HepG2 (cell line): ENCODE measurements around the gene TPRA1. TPM values are rescaled to one million over a fixed set of nuclear protein-coding genes. Genes with fewer than 3 reads are reported as not detected.

ENCODE experiments used
- ATAC-seq: fragments of 200-7000 bp; cut with Tn5 transposase; 3 replicates; pipeline ENCODE4 v1.9.1; 2020; ENCODE audit warnings: mild to moderate bottlenecking, moderate library complexity
- BruUV-seq: library from RNA; stranded (reverse); fragments of 400-500 nt; replicated peaks from 2 replicates; lab custom pipeline; 2021; lab: Mats Ljungman, UMichigan
- CTCF ChIA-PET: fragments of 300-600 bp; formaldehyde crosslinking; extraction: SDS; loops from one replicate; lab custom pipeline; 2021; ENCODE audit warnings: low total read pairs, inconsistent platforms, low intra/inter-chr PET ratio; lab: Yijun Ruan, JAX
- POLR2A ChIA-PET: fragments of 350-600 bp; sonication (Branson Sonifier 250); formaldehyde crosslinking; loops from one replicate; lab custom pipeline; 2020; ENCODE audit warnings: antibody characterized with exemption, inconsistent platforms; lab: Yijun Ruan, JAX
- DNase-seq: peaks from one replicate; pipeline ENCODE4 v3.0.0-alpha.2; 2015; ENCODE audit warnings: low spot score
- FAIRE-seq: peaks from 3 replicates; lab custom pipeline; 2011; peaks lifted over from hg19 to GRCh38; lab: Jason Lieb, UNC
- H2AFZ ChIP-seq: one replicate; pipeline ENCODE4 v1.6.1; 2011; ENCODE audit warnings: low read length, inconsistent platforms
- H3K27ac ChIP-seq: fragments of 300-600 bp; 3 replicates; pipeline ENCODE4 v1.8.0; 2011; ENCODE audit warnings: mixed run types, mild to moderate bottlenecking, mixed read lengths, low read length, inconsistent platforms; ENCODE audit not compliant: insufficient read depth; ENCODE audit errors: extremely low read length
- H3K27me3 ChIP-seq, 2 experiments: fragments of 200-600 bp in 1 of 2; 2 replicates in 1 of 2; 3 replicates in 1 of 2; pipeline versions ENCODE4 v1.6.0 to v1.8.0; 2011; ENCODE audit warnings: low read length in 2 of 2, mild to moderate bottlenecking in 2 of 2, moderate library complexity in 2 of 2, inconsistent platforms in 1 of 2; ENCODE audit not compliant: insufficient read depth in 2 of 2, control insufficient read depth in 1 of 2
- H3K36me3 ChIP-seq, 2 experiments: fragments of 200-600 bp in 1 of 2; replicated peaks in 1 of 2; 2 replicates in 1 of 2; 3 replicates in 1 of 2; pipeline versions ENCODE4 v1.5.1 to v1.8.0; 2011; ENCODE audit warnings: low read length in 2 of 2, inconsistent platforms in 1 of 2; ENCODE audit not compliant: insufficient read depth in 2 of 2, control insufficient read depth in 1 of 2
- H3K4me1 ChIP-seq: 2 replicates; pipeline ENCODE4 v1.5.1; 2012; ENCODE audit warnings: low read length, inconsistent platforms; ENCODE audit not compliant: insufficient read depth
- H3K4me2 ChIP-seq: 2 replicates; pipeline ENCODE4 v1.6.0; 2011; ENCODE audit warnings: low read depth, low read length, inconsistent platforms
- H3K4me3 ChIP-seq, 3 experiments: fragments of 200-600 bp in 1 of 3; sonication (generic), shearing (Covaris generic) in 1 of 3; replicated peaks in 1 of 3; 2 replicates each; pipeline ENCODE4 v1.5.1; 2011 to 2016; ENCODE audit warnings: low read length in 3 of 3, inconsistent platforms in 2 of 3, low read depth in 2 of 3, mild to moderate bottlenecking in 2 of 3, control low read depth in 1 of 3, mixed read lengths in 1 of 3; ENCODE audit not compliant: insufficient read depth in 1 of 3
- H3K79me2 ChIP-seq: one replicate; pipeline ENCODE4 v1.6.1; 2011; ENCODE audit warnings: low read length, inconsistent platforms; ENCODE audit not compliant: insufficient read depth
- H3K9ac ChIP-seq: 2 replicates; pipeline ENCODE4 v1.6.0; 2011; ENCODE audit warnings: mild to moderate bottlenecking, low read depth, low read length, inconsistent platforms; ENCODE audit not compliant: insufficient read depth
- H3K9me3 ChIP-seq: 2 replicates; pipeline ENCODE4 v1.5.1; 2012; ENCODE audit warnings: mild to moderate bottlenecking, low read length
- H4K20me1 ChIP-seq: 2 replicates; pipeline ENCODE4 v1.6.0; 2011; ENCODE audit warnings: inconsistent platforms, mild to moderate bottlenecking, low read length, moderate library complexity; ENCODE audit not compliant: insufficient read depth
- HES4 ChIP-seq: sonication (generic); formaldehyde crosslinking; IDR thresholded peaks from 2 replicates; pipeline ENCODE4 v1.9.0; 2021; ENCODE audit warnings: mild to moderate bottlenecking, missing genetic modification reagents, borderline replicate concordance
- HMG20A ChIP-seq: IDR thresholded peaks from 2 replicates; pipeline ENCODE4 v1.6.1; 2016; ENCODE audit warnings: borderline replicate concordance
- MEIS2 ChIP-seq: sonication (generic); formaldehyde crosslinking; IDR thresholded peaks from 2 replicates; pipeline ENCODE4 v1.9.0; 2021; ENCODE audit warnings: mild to moderate bottlenecking, missing genetic modification reagents
- MYC ChIP-seq: sonication (generic); formaldehyde crosslinking; IDR thresholded peaks from 2 replicates; pipeline ENCODE4 v1.9.0; 2021; ENCODE audit warnings: missing genetic modification reagents, borderline replicate concordance
- NAIF1 ChIP-seq: sonication (generic); formaldehyde crosslinking; IDR thresholded peaks from 2 replicates; pipeline ENCODE4 v1.5.0; 2020; ENCODE audit warnings: mild to moderate bottlenecking, missing genetic modification reagents, borderline replicate concordance
- NR2F6 ChIP-seq, 2 experiments: IDR thresholded peaks; 2 replicates each; pipeline ENCODE4 v1.6.1; 2016; ENCODE audit warnings: antibody characterized with exemption in 1 of 2, mild to moderate bottlenecking in 1 of 2
- PHB2 ChIP-seq: fragments of 450-650 bp; IDR thresholded peaks from 2 replicates; pipeline ENCODE4 v1.6.1; 2018; ENCODE audit not compliant: partially characterized antibody
- POLR2A ChIP-seq, 2 experiments: IDR thresholded peaks; 2 replicates each; pipeline ENCODE4 v1.6.1; 2011; ENCODE audit warnings: low read depth in 2 of 2, low read length in 2 of 2, mild to moderate bottlenecking in 1 of 2, moderate library complexity in 1 of 2; ENCODE audit not compliant: insufficient read depth in 1 of 2
- PRDM4 ChIP-seq: sonication (generic); formaldehyde crosslinking; IDR thresholded peaks from 2 replicates; pipeline ENCODE4 v1.9.0; 2021; ENCODE audit warnings: missing genetic modification reagents, borderline replicate concordance
- RCOR2 ChIP-seq: IDR thresholded peaks from 2 replicates; pipeline ENCODE4 v1.6.1; 2016; ENCODE audit warnings: missing biosample characterization, missing genetic modification reagents
- TFE3 ChIP-seq: IDR thresholded peaks from 2 replicates; pipeline ENCODE4 v1.6.1; 2016
- ZNF138 ChIP-seq: sonication (generic); formaldehyde crosslinking; IDR thresholded peaks from 2 replicates; pipeline ENCODE4 v1.5.0; 2020; ENCODE audit warnings: mild to moderate bottlenecking, low read depth, missing genetic modification reagents
- ZNF276 ChIP-seq: sonication (generic); formaldehyde crosslinking; IDR thresholded peaks from 2 replicates; pipeline ENCODE4 v1.4.0; 2020; ENCODE audit warnings: mild to moderate bottlenecking, low read depth, missing genetic modification reagents
- ZNF546 ChIP-seq: sonication (generic); formaldehyde crosslinking; conservative IDR thresholded peaks from 2 replicates; pipeline ENCODE4 v1.8.1; 2023; ENCODE audit warnings: mild to moderate bottlenecking, missing genetic modification reagents
- ZNF709 ChIP-seq: sonication (generic); formaldehyde crosslinking; IDR thresholded peaks from 2 replicates; pipeline ENCODE4 v1.5.0; 2020; ENCODE audit warnings: mild to moderate bottlenecking, missing genetic modification reagents
- WGBS: methylation state at CpG from one replicate; pipeline ENCODE4 v1.1.6; 2017; ENCODE audit warnings: low lambda C conversion rate; 5-methylcytosine and 5-hydroxymethylcytosine counted together
- in situ Hi-C: cut with HindIII; loops from 2 replicates; pipeline ENCODE4 v1.10.0; 2017; ENCODE audit warnings: low pct_unique_long_range_greater_than_20kb; ENCODE audit not compliant: extremely low pct_ligation_motif_present
- intact Hi-C: fragments of 100-400 bp; cut with micrococcal nuclease; formaldehyde crosslinking; loops from one replicate; pipeline ENCODE4 v1.10.0; 2022; ENCODE audit not compliant: unreplicated experiment
- polyA plus RNA-seq, 8 experiments: library from polyadenylated mRNA; depleted of rRNA in 3 of 8; stranded (reverse) in 7 of 8; unstranded in 1 of 8; fragments of >200 nt; fragmentation: Illumina TruSeq in 4 of 8; extraction: Trizol in 4 of 8; gene quantifications; 2 replicates each; pipeline versions ENCODE4 v1.2.1 to v1.2.3, GENCODE V29; 2011 to 2016; ENCODE audit warnings: low read depth in 4 of 8, missing spikeins in 1 of 8, mixed read lengths in 1 of 8; ENCODE audit not compliant: insufficient read depth in 1 of 8
- total RNA-seq, 5 experiments: library from RNA; depleted of rRNA; stranded (reverse); fragments of >200 nt; fragmentation: Illumina TruSeq; extraction: Trizol; gene quantifications; 2 replicates each; pipeline ENCODE4 v1.2.3, GENCODE V29; 2016; ENCODE audit warnings: low read depth in 1 of 5

The TPRA1 gene
- total and polyA plus RNA-seq, 2 of the 13 experiments (the other 11 are each of a cell fraction or from before 2014, with no cell fraction given), result 25.4 to 25.8 TPM

- POLR2A ChIA-PET, result no interaction called here
- BruUV-seq, result no TSS peak
- no peak for FAIRE-seq
Measured at GRCh38 chr3:127595303-127595702, 4.8 kb upstream of the TPRA1 start.

GRCh38 chr3:127593178-127593577 lies 2.6 kb upstream of the TPRA1 start:
- DNase-seq (no peak), ATAC-seq (no peak), FAIRE-seq (no peak)
- WGBS, result 93% methylated on average over 5 of the region's 5 CpGs
- no TSS peak for BruUV-seq
- ChIA-PET CTCF (no interaction called here), POLR2A (no interaction called here)
- peaks cover 8% of the 10 kb centered on the region; the same call in 1 of the 2 replicates for H4K20me1 ChIP-seq
- H3K4me2 ChIP-seq, result no peak overlapping the region
- no peak overlapping the region for H3K4me3 ChIP-seq
- H3K9me3 ChIP-seq, result no peaks in the 10 kb centered on the region
- peaks cover 16% of the 10 kb centered on the region for H3K79me2 ChIP-seq
- in situ Hi-C loops (no loop called here), intact Hi-C loops (loop anchor here (10.0 kb wide), 1 partner anchor 102 kb away; no protein-coding TSS in a partner anchor)
- H2AFZ ChIP-seq, result no peak overlapping the region
- H3K27me3 ChIP-seq, result no peaks in the 10 kb centered on the region; a peak in 1 of 5 replicates
- H3K36me3 ChIP-seq, result no peaks in the 10 kb centered on the region
- H3K9ac ChIP-seq, result no peak overlapping the region
- H3K4me1 ChIP-seq, result peaks cover 35% of the 10 kb centered on the region
- no peak overlapping the region for H3K27ac ChIP-seq
- TF ChIP-seq ZNF546 (CRISPR knock-in tag), result no peak
- no peak for TF ChIP-seq PHB2
- TF ChIP-seq ZNF138 (CRISPR knock-in tag), result no peak
- TF ChIP-seq POLR2A (IDR thresholded peaks at IDR 0.05; ENCODE audit: insufficient read depth in 1 of 2, low read depth in 2 of 2, low read length in 2 of 2), result no peak
- TF ChIP-seq RCOR2 (CRISPR knock-in tag), result no peak
- TF ChIP-seq PRDM4, result no peak
- no peak for TF ChIP-seq ZNF709 (CRISPR knock-in tag)
- no peak for TF ChIP-seq NAIF1 (CRISPR knock-in tag)
- no peak for TF ChIP-seq HMG20A
- no peak for TF ChIP-seq MEIS2 (CRISPR knock-in tag)
- no peak for TF ChIP-seq ZNF276 (CRISPR knock-in tag)
- no peak for TF ChIP-seq TFE3 (CRISPR knock-in tag)
- TF ChIP-seq MYC, result no peak

More at GRCh38 chr3:127595303-127595702, 4.8 kb upstream of the TPRA1 start:
- TF ChIP-seq NR2F6 (IDR thresholded peaks at IDR 0.05) (peak; percentile 20; the same call in 1 of the 2 replicates), NR2F6 (CRISPR knock-in tag; IDR thresholded peaks at IDR 0.05) (no peak), HES4 (CRISPR knock-in tag) (no peak)
- no peak for ATAC-seq
- peaks cover 41% of the 10 kb centered on the region for H3K4me1 ChIP-seq
- H4K20me1 ChIP-seq, result no peaks in the 10 kb centered on the region
- H3K27ac ChIP-seq, result no peak overlapping the region
- no peak overlapping the region for H2AFZ ChIP-seq
- CTCF ChIA-PET, result no interaction called here
- H3K9ac ChIP-seq, result no peak overlapping the region
- intact Hi-C loops, result loop anchor here (10.0 kb wide), 1 partner anchor 99 kb away; no protein-coding TSS in a partner anchor
- H3K79me2 ChIP-seq, result peaks cover 16% of the 10 kb centered on the region
- in situ Hi-C loops, result no loop called here
- peaks cover 0 to 2% of the 10 kb centered on the region in 2 experiments; a peak in 1 of 5 replicates for H3K36me3 ChIP-seq
- no peaks in the 10 kb centered on the region for H3K27me3 ChIP-seq
- H3K4me2 ChIP-seq, result no peak overlapping the region
- WGBS, result 88% methylated on average over 4 of the region's 4 CpGs
- no peaks in the 10 kb centered on the region for H3K9me3 ChIP-seq
- H3K4me3 ChIP-seq, result no peak overlapping the region
- DNase-seq, result no peak
